Body of pancreas (tissue), 4 donors: Measurements from ENCODE around the gene PCGF2.

Experiments
- POLR2A ChIP-seq, 3 donors: fragments of 450-650 bp; IDR thresholded peaks; one replicate each; pipeline ENCODE4 v1.6.1; 2016; ENCODE audit warnings: antibody characterized with exemption in 3 of 3, mild to moderate bottlenecking in 2 of 3
- TF ChIP-seq, protein P1 (sequence below), 7 experiments: fragments of 450-650 bp in 4 of 7; fragments of 200-600 bp in 3 of 7; sonication (generic) in 3 of 7; IDR thresholded peaks; one replicate each; pipeline ENCODE4 v1.5.1; 2016 to 2019; ENCODE audit warnings: antibody characterized with exemption in 7 of 7

DNA sequence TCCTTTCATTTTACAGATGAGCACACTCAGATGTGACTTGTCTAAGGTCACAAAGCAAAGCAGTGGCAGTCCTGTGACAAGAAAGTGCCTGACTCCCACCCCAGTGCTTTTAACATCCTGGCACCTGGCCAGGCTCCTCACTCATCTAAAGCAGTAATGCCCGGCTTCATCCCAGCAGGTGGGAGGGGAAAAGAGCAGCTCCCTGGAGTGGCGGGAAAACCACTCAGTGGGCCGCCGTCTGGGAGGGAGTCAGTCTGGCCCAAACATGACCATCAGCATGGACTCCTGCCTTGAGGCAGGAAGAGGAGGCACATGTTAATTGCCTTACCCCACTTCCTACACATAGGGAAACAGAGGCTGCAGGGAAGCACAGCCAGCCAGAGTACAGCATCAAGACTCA is 2.6 kb downstream of the PCGF2 start:
- TF ChIP-seq, protein P1, sequence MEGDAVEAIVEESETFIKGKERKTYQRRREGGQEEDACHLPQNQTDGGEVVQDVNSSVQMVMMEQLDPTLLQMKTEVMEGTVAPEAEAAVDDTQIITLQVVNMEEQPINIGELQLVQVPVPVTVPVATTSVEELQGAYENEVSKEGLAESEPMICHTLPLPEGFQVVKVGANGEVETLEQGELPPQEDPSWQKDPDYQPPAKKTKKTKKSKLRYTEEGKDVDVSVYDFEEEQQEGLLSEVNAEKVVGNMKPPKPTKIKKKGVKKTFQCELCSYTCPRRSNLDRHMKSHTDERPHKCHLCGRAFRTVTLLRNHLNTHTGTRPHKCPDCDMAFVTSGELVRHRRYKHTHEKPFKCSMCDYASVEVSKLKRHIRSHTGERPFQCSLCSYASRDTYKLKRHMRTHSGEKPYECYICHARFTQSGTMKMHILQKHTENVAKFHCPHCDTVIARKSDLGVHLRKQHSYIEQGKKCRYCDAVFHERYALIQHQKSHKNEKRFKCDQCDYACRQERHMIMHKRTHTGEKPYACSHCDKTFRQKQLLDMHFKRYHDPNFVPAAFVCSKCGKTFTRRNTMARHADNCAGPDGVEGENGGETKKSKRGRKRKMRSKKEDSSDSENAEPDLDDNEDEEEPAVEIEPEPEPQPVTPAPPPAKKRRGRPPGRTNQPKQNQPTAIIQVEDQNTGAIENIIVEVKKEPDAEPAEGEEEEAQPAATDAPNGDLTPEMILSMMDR (IDR thresholded peaks at IDR 0.05), result no peak
- no peak for TF ChIP-seq POLR2A (IDR thresholded peaks at IDR 0.05)
